HG03354 (cell line): ENCODE data around the gene MALL.
A peak's percentile ranks its signal among the peaks of the same experiment; 100 is the strongest.
"Not testable (repeated sequence)": the region's sequence is repeated elsewhere in the genome, so short reads cannot be mapped to it uniquely, and the experiment has no call there.

Source experiments
- ATAC-seq: cut with Tn5 transposase; IDR thresholded peaks from one replicate; pipeline ENCODE4 v1.9.1; 2021; ENCODE audit warnings: mild to moderate bottlenecking; ENCODE audit not compliant: unreplicated experiment, poor library complexity, severe bottlenecking

MALL gene

GRCh38 chr2:110115291-110116032 is at the start of gene MALL:
Gene MALL (minus strand): TSS chr2:110115822. CDS start chr2:110115792, 30 bp downstream.
- no peak for ATAC-seq

- ATAC-seq, result peak; percentile 80
These were observed 41.7 kb upstream of the MALL start for GRCh38 chr2:110157153-110157793.

- not testable (repeated sequence) for ATAC-seq
These were observed 39.2 kb upstream of the MALL start for GRCh38 chr2:110154828-110155227.

- not testable (repeated sequence) for ATAC-seq
These were observed 38.6 kb upstream of the MALL start for GRCh38 chr2:110154188-110154587.

- no peak for ATAC-seq
These were observed 37.8 kb upstream of the MALL start for GRCh38 chr2:110153416-110153815.

- no peak for ATAC-seq
These were observed 37.3 kb upstream of the MALL start for GRCh38 chr2:110152943-110153342.

- ATAC-seq, result no peak
These were observed 34.0 kb upstream of the MALL start for GRCh38 chr2:110149330-110150220.

GRCh38 chr2:110146945-110147332 is 31.3 kb upstream of the MALL start:
- ATAC-seq, result no peak

GRCh38 chr2:110146183-110146944 is 30.7 kb upstream of the MALL start:
- no peak for ATAC-seq

- ATAC-seq, result peak; percentile 79
These were observed 28.4 kb upstream of the MALL start for GRCh38 chr2:110143982-110144381.

GRCh38 chr2:110140401-110140800 is 24.8 kb upstream of the MALL start:
- no peak for ATAC-seq

- no peak for ATAC-seq
These were observed 18.4 kb upstream of the MALL start for GRCh38 chr2:110134025-110134424.

- no peak for ATAC-seq
These were observed 15.5 kb upstream of the MALL start for GRCh38 chr2:110131166-110131565.

GRCh38 chr2:110130757-110131156 is 15.1 kb upstream of the MALL start:
- no peak for ATAC-seq

- no peak for ATAC-seq
These were observed 11.3 kb upstream of the MALL start for GRCh38 chr2:110126906-110127305.

- no peak for ATAC-seq
These were observed 10.6 kb upstream of the MALL start for GRCh38 chr2:110126086-110126773.

GRCh38 chr2:110124939-110125691 is 9.5 kb upstream of the MALL start:
- ATAC-seq, result no peak

GRCh38 chr2:110124038-110124825 is 8.6 kb upstream of the MALL start:
- ATAC-seq, result no peak
